ENCODE results near the gene DNAJC10.

DNA sequence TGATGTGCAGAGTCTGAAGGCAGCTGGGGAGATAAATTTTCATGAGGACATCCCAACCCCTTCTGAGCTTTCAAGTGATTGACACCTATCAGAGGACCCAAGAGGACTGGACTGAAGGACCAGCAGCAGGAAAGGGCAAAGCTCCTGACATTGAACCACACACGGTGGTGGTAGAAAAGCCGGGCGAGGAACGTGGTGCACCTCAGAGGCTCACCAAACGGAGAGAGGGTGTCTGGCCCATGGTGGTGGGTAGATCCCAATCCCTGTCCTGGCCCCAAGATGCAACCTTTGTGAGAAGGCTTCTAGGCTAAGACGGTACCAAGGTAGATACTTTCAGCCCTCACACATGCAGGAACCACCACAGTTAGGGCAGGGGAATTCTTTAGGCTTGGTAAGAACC is 98.3 kb downstream of the DNAJC10 start:
- TF ChIP-seq CTCF (conservative IDR thresholded peaks at IDR 0.05; ENCODE audit: low read length) (no peak), EZH2phosphoT487 (IDR thresholded peaks at IDR 0.05; ENCODE audit: borderline replicate concordance) (no peak)
